ENCODE results near the gene ZBTB26. TPM values are rescaled to one million over a fixed set of nuclear protein-coding genes. Genes with fewer than 3 reads are reported as not detected.

ZBTB26 gene, protein sequence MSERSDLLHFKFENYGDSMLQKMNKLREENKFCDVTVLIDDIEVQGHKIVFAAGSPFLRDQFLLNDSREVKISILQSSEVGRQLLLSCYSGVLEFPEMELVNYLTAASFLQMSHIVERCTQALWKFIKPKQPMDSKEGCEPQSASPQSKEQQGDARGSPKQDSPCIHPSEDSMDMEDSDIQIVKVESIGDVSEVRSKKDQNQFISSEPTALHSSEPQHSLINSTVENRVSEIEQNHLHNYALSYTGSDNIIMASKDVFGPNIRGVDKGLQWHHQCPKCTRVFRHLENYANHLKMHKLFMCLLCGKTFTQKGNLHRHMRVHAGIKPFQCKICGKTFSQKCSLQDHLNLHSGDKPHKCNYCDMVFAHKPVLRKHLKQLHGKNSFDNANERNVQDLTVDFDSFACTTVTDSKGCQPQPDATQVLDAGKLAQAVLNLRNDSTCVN
- total RNA-seq (2022; extraction: Qiagen RNA extraction; ENCODE audit: low read depth): 1.9 to 2.6 TPM (median 2.5 TPM) in 5 replicates

DNA sequence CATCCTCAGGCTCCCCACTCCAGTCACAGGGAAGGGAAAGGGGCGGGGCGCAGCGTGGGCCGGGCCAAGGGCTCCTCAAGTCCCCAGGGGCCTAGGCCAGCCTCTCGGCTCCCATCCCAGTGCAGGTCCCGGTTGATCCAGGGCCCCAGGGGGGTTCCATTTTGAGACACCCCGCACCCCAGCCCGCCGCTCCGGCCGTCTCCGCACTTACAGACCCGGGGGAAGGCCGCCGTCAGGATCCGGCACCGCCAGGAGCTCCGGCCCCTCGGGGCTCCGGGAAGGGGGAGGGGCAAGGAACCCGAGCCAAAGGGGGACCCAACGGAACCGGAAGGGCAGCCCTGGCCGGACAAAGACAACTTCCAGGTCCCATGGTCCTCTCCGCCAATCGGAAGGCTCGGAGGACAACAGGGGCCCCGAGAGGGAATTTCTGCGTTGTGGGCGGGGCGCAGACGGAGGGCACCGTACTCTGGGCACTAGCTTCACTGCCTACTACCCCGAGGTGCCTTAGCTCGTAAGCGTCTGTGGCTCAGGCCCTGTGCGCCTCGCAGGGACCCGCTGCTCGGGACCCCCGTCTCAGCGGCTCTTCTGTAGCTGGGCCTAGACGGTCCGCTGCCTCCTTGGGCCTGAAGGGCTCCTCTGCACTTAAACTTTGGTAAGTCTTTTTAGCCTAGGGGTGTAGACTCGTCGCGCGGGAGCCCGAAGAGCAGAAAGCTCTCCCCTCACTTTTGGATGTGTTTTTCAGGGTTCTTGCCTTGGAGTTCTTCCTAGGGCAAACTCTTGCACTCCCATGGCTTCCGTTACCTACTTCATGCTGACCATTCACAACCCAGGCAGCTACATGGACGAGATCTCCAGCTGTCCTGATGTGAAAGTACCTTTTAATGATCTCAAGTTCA lies at the start of gene ZBTB26:
Gene ZBTB26, minus strand, starts transcription at position 287 of the 896 bp plus-strand sequence. CDS start 11,578 bp downstream, outside the sequence.

DNA sequence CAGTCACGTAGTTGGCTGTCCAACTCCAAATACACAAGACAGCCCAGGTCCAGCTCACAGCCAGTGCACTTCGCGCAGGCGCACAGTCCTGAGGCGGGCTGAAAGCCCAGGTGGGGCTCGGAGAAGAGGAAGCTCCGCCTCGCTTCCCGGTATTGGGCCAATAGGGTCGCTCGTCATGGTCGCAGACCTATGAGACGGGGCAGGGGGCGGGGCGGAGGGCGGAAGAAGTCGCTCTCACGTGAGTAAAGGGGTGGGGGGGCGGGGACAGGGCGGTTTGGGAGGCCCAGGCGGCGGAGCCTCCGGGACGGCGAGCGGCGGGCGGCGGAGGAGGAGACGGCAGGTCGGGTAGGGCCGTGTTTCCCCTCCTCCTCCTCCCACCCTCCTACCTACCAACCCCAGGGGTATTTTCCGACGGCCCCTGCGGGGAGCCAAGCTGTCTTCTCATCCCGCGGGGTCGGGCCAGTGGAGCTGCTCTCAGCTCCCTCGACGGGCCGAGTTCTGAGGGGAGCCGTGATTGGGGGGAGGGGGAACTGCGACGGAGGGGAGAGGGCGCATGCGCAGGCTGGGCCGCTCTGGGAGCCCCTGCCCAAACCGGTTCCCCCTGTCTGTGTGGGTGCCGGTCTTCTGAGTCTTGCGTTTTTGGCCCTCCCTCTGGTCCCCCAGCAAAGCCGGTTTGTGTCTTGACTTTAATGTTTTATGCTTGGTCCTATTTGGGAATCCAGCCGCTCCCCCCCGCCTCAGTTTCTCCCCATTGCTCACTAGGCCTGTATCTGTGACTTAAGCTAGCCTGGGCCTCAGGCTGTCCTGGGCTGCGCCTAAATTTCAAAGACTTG lies 9.7 kb upstream of the ZBTB26 start, which contains the start of gene RABGAP1:
Gene RABGAP1, plus strand, starts transcription at position 272 of the 833 bp plus-strand sequence. CDS start 16,040 bp downstream, outside the sequence.

DNA sequence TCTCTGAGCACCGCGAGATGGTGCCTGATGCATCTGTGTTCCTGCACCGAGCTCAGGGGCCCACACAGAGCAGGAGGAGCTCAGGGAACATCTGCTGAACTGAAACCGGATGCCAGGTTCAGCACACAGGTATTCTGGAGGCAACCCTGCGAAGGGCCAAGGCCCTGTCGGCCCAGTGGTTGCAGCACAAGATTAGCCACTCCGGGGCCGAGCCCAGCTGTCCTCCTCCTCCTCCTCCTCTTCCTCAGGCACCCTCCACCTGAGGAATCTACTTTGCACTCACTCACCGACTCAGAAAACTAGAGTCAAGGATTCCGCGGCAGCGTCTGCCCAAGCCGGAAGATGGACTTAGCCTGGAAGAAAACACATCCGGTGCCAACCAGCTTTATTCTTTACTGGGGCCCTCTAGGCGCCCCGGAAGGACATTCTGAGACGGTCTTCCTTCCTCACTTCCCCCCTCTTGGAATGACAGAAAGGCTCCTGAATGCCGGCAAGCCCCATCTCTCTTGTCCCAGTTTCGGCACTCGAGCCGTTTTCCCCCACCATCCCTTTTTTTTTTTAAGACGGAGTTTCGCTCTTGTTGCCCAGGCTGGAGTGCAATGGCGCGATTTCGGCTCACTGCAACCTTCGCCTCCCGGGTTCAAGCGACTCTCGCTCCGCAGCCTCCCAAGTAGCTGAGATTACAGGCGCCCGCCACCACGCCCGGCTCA lies 18.2 kb downstream of the ZBTB26 start, which contains the start of gene ZBTB6:
Gene ZBTB6, minus strand, starts transcription at position 360 of the 710 bp plus-strand sequence. CDS start 1,251 bp downstream, outside the sequence.

DNA sequence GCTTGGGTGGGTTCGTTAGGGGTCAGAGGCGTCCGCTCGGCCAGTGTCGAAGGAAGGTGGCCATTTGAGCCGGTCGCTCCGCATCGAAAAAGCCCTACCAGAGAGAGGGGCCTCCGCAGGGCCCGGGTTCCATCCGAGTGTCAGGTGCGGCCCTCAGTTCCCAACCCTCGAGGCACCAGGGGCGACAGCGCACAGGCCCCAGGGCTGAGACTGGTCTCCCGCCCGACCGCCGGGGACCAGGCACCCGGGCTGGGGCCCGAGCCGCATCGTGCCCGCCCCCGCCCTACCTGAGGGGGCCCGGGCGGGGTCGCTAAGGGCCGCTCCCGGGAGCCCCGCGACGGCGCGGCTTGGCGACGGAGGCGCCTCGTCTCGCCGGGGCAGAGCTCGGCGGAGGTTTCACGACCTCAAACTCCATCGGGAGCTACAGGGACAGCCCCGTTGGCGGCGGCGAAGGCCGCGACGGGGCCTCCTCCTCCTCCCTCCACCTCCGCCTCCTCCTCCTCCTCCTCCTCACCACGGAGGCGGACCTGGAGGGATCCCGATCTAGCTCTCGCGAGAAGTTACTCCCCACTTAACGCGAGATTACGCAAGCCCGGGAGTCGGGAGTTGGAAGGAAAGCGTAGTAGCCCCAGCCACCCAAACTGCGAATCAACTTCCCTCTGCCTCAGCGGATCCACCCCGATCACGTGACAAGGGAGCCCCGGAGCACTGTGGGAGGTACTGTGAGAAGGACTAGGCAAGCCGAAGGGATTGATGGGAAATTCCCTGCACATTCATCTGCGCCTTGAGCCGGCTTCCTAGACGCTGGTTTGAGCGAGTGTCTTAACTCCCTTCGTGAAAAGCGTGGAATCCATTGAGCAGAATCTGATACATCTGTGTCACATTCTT lies 26.2 kb downstream of the ZBTB26 start, which contains the start of gene RC3H2:
Gene RC3H2, minus strand, starts transcription at position 537 of the 888 bp plus-strand sequence. CDS start 7,850 bp downstream, outside the sequence.

Other genes starting within 250 kb of the ZBTB26 start
- gene OR1L4, start 207.5 kb downstream of the ZBTB26 start, total RNA-seq (2022; extraction: Qiagen RNA extraction; ENCODE audit: low read depth): not detected in 5 replicates
- not detected in 5 replicates for gene OR1L6, start 189.2 kb downstream of the ZBTB26 start, total RNA-seq (2022; extraction: Qiagen RNA extraction; ENCODE audit: low read depth)
- not detected in 5 replicates for gene OR5C1, start 142.6 kb downstream of the ZBTB26 start, total RNA-seq (2022; extraction: Qiagen RNA extraction; ENCODE audit: low read depth)
- gene OR1K1, start 131.4 kb downstream of the ZBTB26 start, total RNA-seq (2022; extraction: Qiagen RNA extraction; ENCODE audit: low read depth): not detected in 5 replicates
- gene PDCL, start 102.9 kb downstream of the ZBTB26 start, total RNA-seq (2022; extraction: Qiagen RNA extraction; ENCODE audit: low read depth): 16.6 to 21.0 TPM (median 20.1 TPM) in 5 replicates
- gene RC3H2, start 26.2 kb downstream of the ZBTB26 start, total RNA-seq (2022; extraction: Qiagen RNA extraction; ENCODE audit: low read depth): 19.5 to 28.0 TPM (median 23.8 TPM) in 5 replicates
- gene ZBTB6, start 18.2 kb downstream of the ZBTB26 start, total RNA-seq (2022; extraction: Qiagen RNA extraction; ENCODE audit: low read depth): 5.6 to 7.2 TPM (median 6.5 TPM) in 5 replicates
- 13.4 to 16.6 TPM (median 15.3 TPM) in 5 replicates for gene RABGAP1, start 9.5 kb upstream of the ZBTB26 start, total RNA-seq (2022; extraction: Qiagen RNA extraction; ENCODE audit: low read depth)
- gene GPR21, start 102.2 kb upstream of the ZBTB26 start, total RNA-seq (2022; extraction: Qiagen RNA extraction; ENCODE audit: low read depth): not detected in 5 replicates

Data from A549 treated with DMSO at 1 μM for 4 hours (cell line).